HG03159 (cell line): ENCODE results near the gene C19orf33.
A peak's percentile ranks its signal among the peaks of the same experiment; 100 is the strongest.

Source experiments
- ATAC-seq: cut with Tn5 transposase; IDR thresholded peaks from one replicate; pipeline ENCODE4 v1.9.1; 2021; ENCODE audit warnings: mild to moderate bottlenecking, moderate library complexity; ENCODE audit not compliant: unreplicated experiment

The C19orf33 gene

DNA sequence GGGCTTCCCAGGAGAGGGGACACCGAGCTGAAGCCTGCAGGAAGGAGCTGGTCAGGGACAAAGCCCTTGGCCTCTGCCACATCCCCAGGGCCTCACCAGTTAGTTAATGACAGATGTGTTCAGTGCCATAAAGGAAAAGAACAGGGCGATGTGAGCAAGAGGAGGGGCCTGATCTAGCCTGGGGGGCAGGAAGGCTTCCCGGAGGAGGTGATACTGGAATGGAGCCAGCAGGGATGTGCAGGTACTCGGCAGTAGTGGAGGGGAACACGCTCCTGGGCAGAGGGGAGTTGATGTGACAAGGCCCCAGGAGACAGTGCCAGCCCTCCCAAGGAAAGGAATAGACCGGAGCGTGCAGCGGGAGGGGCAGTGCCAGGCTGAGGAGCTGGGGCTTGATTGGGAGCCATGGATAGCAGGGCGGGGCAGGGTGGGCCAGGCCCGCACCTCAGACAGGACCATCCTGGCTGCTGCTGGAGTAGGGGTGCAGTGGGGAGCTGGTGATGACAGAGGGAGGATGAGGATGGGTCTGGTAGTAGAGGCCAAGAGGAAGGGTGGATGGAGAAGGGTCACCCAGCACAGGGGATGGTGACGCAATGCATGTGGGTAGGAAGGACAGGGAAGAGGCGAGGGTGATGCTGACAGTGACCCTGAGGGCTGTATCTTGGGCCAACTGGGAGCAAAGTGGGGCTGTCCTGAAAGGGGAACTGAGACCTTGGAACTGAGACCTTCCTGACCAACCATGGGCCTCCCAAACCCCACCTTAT is 4.1 kb downstream of the C19orf33 start:
- ATAC-seq = no peak

GRCh38 chr19:38308926-38309614 is 5.0 kb downstream of the C19orf33 start:
- ATAC-seq = no peak

DNA sequence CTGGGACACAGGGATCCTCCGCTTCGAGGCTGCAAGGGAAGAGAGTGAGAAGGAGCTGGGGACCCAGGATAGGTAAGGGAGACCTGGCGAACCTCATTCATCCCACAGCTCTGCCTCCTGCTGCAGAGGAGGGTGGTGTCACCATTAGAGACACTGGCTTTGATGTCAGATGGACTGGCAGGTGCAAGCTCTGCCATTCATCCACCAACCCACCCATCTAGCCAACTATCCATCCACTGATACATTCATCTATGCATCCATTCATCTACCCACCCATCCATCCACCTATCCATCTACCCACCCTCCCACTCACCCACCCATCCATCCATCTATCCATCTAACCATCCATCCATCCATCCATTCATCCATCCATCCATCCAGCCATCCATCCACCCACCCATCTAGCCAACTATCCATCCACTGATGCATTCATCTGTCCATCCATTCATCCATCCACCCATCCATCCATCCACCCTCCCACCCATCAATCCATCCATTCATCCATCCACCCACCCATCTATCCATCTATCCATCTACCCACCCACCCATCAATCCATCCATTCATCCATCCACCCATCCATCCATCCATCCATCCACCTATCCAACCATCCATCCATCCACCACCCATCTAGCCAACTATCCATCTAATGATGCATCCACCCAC is 5.7 kb downstream of the C19orf33 start:
- no peak for ATAC-seq

DNA sequence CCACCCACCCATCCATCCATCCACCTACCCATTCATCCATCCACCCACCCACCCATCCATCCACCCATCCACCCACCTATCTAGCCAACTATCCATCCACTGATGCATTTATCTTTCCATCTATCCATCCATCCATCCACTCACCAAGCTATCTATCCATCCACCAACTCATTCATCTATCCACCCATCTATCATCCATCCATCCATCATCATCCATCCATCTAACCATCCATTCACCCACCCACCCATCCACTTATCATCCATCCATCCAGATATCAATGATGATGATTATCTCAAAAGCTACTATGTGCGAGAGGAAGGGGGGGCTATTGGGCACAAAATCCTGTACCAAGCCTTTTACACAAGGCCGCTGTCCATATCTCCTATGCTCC is 6.2 kb downstream of the C19orf33 start:
- no peak for ATAC-seq

- ATAC-seq = no peak
These were observed 6.9 kb downstream of the C19orf33 start for GRCh38 chr19:38310986-38311385.

DNA sequence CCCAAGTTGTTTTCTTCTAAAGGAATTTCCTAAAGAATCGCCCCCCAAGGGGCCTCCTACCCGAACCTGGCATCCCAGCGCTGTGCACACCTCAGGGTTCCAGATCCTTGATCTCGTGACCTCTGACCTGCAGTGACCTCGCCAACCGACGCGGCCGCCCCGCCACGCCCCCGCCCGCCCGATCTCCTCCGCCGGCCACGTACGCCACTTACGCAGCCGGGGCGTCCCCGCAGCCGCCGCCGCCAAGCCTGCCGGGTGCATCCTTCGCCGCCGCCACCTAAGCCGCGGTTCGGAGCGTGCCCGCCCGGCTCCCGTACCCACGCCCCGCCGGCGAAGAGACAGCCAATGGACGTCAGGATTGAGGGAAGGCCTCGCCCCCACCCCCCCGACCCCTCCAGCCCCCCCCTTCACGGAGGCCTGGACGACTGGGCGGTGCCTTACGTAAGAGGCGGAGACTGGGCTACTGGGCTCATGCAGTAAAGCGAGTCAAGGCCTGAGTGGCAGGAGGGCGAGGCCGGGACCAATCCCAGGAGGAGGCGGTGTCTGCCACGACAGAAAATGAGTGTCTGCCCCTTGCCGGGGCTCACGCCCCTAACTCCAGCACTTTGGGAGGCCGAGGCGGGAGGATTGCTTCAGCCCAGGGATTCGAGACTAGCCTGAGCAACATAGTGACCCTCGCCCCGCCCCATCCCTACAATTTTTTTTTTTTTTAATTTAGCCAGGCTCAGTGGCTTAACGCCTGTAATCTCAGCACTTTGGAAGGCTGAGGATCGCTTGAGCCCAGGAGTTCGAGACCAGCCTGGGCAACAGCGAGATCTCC is 11.8 kb downstream of the C19orf33 start, which contains the start of gene YIF1B:
Gene YIF1B, minus strand, starts transcription at position 291 of the 820 bp plus-strand sequence. Its CDS starts 30 bp downstream, at position 261.
- ATAC-seq = peak; percentile 87

- ATAC-seq = peak; percentile 2
These were observed 12.5 kb downstream of the C19orf33 start for GRCh38 chr19:38316477-38317067.

GRCh38 chr19:38317104-38317612 is 13.1 kb downstream of the C19orf33 start:
- ATAC-seq = no peak

DNA sequence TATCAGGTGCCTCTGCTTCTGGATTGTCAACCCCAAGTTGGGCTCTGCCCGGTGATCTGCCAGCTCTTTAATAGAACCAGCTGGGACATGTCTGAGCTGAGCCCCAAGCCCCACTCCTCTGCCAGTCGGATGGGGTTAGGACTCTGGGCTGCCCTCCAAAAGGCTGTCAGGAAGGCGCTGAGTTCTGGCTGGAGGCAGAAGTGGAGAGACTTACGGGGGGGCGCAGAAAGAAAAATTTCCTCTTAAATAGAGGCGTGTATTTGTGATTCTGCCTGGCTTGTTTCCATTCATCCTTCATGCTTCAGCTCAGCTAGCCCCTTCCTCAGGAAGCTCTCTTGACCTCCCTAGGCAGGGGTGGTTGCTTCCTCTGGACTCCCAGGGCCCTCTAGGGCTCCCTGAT is 14.6 kb downstream of the C19orf33 start:
- no peak for ATAC-seq

- no peak for ATAC-seq
These were observed 15.6 kb downstream of the C19orf33 start, which contains the start of gene KCNK6 for GRCh38 chr19:38319421-38320258. Gene KCNK6 (plus strand): TSS chr19:38319845. CDS start chr19:38319951, 106 bp downstream.

GRCh38 chr19:38320969-38321339 is 16.9 kb downstream of the C19orf33 start:
- ATAC-seq = no peak

DNA sequence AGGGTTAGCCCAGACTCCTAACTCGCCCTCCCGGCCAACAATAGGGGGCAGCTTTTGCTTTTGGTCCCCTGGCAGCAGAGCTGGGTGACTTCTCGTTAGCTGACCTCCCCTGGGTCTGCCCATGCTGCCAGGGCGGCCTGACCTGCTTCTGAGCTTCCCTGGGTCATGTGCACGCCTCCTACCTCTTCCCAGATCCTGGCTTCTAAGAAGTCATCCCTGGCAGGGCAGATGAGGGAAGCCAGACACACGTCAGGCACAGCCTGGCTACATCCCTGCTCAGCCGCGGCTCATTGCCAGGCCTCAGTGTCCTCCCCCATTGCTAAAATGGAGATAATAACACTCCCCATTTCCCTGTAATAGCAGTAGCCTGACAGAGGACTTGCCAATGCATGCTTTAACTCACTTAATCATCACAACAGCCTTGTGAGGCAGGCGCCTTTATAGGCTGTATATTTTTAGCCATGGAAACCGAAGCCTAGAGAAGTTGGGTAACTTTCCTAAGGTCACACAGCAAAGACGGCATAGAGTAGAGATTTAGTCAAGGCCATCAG is 17.7 kb downstream of the C19orf33 start:
- ATAC-seq = no peak

DNA sequence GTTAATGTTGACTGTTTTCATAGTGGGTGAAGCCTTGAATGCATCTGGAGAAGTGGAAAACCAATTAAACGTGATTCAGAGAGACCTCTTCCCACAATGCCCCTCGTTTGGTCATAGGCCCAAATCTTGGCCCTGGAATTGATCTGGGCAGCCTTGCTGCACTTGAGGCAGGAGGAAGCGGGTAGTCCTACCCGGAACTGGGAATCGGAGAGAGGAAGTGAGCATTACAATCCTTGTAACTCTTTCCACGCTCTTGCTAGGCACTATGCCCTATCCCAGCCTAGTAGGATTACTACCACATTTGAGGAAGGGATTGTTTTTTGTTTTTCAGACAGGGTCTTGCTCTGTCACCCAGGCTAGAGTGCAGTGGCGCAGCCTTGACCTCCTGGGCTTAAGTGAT is 19.2 kb downstream of the C19orf33 start:
- no peak for ATAC-seq

DNA sequence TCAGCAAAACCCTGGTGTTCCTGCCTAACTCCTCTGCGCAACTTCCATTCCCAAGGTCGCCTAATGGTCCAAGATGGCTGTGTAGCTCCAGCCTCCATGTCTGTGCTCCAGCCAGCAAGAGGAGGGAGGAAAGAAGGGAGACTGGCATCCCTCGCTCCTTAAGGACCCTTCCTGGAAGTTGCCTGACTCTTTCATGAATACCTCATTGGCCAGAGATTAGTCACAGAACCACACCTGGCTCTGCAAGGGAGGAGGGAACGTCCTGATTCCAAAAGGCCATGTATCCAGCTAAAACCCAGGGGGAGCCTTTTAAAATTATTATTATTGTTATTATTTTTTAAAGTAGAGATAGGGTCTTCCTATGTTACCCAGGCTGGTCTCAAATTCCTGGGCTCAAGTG is 20.4 kb downstream of the C19orf33 start:
- ATAC-seq = no peak

GRCh38 chr19:38326591-38326990 is 22.5 kb downstream of the C19orf33 start:
- no peak for ATAC-seq

DNA sequence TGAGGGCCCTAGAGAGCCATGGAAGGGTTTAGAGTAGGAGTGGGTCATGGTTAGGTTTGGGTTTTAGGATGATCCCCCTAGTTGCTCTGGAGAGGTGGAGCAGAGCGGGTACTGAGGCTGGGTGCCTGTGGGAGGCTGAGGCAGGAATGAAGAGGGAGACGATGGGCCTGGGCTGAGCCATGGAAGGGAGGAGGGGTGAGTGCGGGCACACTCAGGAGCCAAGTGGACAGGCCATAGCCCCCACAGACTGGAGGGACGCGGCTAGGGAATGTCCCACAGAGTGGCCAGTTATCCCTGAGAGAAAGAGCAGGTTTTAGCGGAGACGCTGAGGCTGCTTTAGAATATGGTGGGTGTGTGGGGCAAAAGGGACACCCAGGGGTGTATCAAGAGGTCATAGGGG is 25.6 kb downstream of the C19orf33 start:
- no peak for ATAC-seq

- no peak for ATAC-seq
These were observed 27.7 kb downstream of the C19orf33 start for GRCh38 chr19:38331728-38332127.

DNA sequence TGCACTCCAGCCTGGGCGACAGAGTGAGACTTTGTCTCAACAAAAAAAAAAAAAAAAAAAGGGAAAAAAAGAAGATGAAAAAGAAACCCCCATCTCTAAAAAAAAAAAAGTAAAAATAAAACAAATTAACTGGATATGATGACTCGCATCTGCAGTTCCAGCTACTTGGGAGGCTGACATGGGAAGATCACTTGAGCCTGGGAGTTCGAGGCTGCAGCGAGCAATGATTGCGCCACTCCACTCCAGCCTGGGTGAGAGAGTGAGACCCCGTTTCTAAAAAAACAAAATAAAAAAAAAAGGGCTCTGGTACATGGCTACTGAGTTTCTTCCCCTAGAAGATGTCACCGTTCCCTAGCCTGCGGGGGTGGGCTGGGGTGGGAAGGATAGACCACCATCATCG is 29.2 kb downstream of the C19orf33 start:
- no peak for ATAC-seq
